CD4-positive, CD25-positive, alpha-beta regulatory T cell (primary cell): Measurements from ENCODE around the gene ERMAP. TPM values are rescaled to one million over a fixed set of nuclear protein-coding genes. Genes with fewer than 3 reads are reported as not detected.

ENCODE experiments used
- ATAC-seq, 2 donors: fragments of 150-1000 bp; cut with Tn5 transposase; one replicate each; pipeline ENCODE4 v1.10.0; 2021; ENCODE audit warnings: low read depth in 2 of 2, moderate number of reproducible peaks in 2 of 2, moderate library complexity in 1 of 2
- DNase-seq, 3 donors: peaks; one replicate each; pipeline versions ENCODE4 v3.0.0 to v3.0.0-alpha.2; 2012 to 2022; ENCODE audit warnings: mixed read lengths in 1 of 3
- H3K27ac ChIP-seq: one replicate; pipeline ENCODE4 v1.7.0; 2013; ENCODE audit warnings: mild to moderate bottlenecking, low read length; ENCODE audit not compliant: insufficient read depth, poor library complexity, severe bottlenecking
- H3K27me3 ChIP-seq: one replicate; pipeline ENCODE4 v1.7.0; 2013; ENCODE audit warnings: low read length; ENCODE audit not compliant: control insufficient read depth, insufficient read depth
- H3K36me3 ChIP-seq: one replicate; pipeline ENCODE4 v1.7.0; 2013; ENCODE audit warnings: mild to moderate bottlenecking, low read length, moderate library complexity; ENCODE audit not compliant: control insufficient read depth, insufficient read depth
- H3K4me1 ChIP-seq: 2 replicates; pipeline ENCODE4 v1.7.0; 2013; ENCODE audit warnings: mild to moderate bottlenecking, low read length; ENCODE audit not compliant: insufficient read depth, control insufficient read depth, poor library complexity, severe bottlenecking
- H3K4me3 ChIP-seq: one replicate; pipeline ENCODE4 v1.7.0; 2013; ENCODE audit warnings: low read depth, mild to moderate bottlenecking, low read length, moderate library complexity
- H3K9me3 ChIP-seq, 2 experiments: 1 replicate in 1 of 2; 2 replicates in 1 of 2; pipeline ENCODE4 v1.7.0; 2013; ENCODE audit warnings: low read length in 2 of 2, mild to moderate bottlenecking in 1 of 2, moderate library complexity in 1 of 2; ENCODE audit not compliant: control insufficient read depth in 2 of 2
- H3K27ac Mint-ChIP-seq, 3 donors: one replicate each; pipeline ENCODE4 v1.8.0; 2020 to 2022; ENCODE audit warnings: mild to moderate bottlenecking in 3 of 3, mixed read lengths in 3 of 3, moderate library complexity in 2 of 3
- H3K27me3 Mint-ChIP-seq: one replicate; pipeline ENCODE4 v1.8.0; 2022; ENCODE audit warnings: mild to moderate bottlenecking, mixed read lengths
- H3K36me3 Mint-ChIP-seq: one replicate; pipeline ENCODE4 v1.8.0; 2020; ENCODE audit warnings: mixed read lengths
- H3K4me1 Mint-ChIP-seq, 4 donors: one replicate each; pipeline ENCODE4 v1.8.0; 2020 to 2022; ENCODE audit warnings: mixed read lengths in 4 of 4, mild to moderate bottlenecking in 1 of 4
- H3K4me3 Mint-ChIP-seq, 4 donors: one replicate each; pipeline ENCODE4 v1.8.0; 2020 to 2022; ENCODE audit warnings: mild to moderate bottlenecking in 4 of 4, mixed read lengths in 4 of 4, moderate library complexity in 3 of 4
- H3K9me3 Mint-ChIP-seq, 7 donors: one replicate each; pipeline ENCODE4 v1.8.0; 2020 to 2022; ENCODE audit warnings: mixed read lengths in 7 of 7, mild to moderate bottlenecking in 3 of 7, moderate library complexity in 2 of 7
- polyA plus RNA-seq, 4 donors: library from polyadenylated mRNA; unstranded; fragments of 300-500 nt; fragmentation: Illumina TruSeq; gene quantifications; one replicate each; pipeline ENCODE4 v1.2.3, GENCODE V29; 2021
- total RNA-seq: library from RNA; stranded (reverse); gene quantifications from one replicate; pipeline ENCODE4 v1.2.3, GENCODE V29; 2022

ERMAP gene
- total and polyA plus RNA-seq, 5 donors from 2014 or later = 2.8 to 4.9 (median 4.0) TPM

DNA sequence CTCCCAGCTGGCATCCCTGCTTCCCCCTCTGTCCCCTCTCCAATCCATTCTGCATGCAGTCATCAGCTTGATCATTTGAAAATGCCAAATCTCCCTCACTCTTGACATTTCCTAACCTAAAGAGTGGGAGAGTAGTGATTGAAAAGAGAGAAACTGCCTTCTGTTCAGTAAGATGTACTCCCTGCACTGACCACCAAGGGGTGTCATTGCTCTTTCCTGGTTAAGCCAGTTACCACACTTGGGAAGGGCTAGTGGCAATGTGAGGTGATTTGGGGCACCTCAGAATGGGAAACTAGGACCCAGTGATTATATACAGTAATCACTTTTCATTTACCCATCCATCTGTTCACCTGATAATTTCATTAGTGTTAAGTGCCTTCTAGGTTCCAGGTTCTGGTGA lies 39.1 kb upstream of the ERMAP start:
- H3K4me3 Mint-ChIP-seq = peak overlapping the region in 1 of 4 donors; percentile 8
- peaks cover 59% of the 10 kb centered on the region for H3K36me3 Mint-ChIP-seq
- Histone ChIP-seq H3K4me3 (no peak overlapping the region), H3K36me3 (peaks cover 61% of the 10 kb centered on the region), H3K9me3 (no peaks in the 10 kb centered on the region), H3K27me3 (no peaks in the 10 kb centered on the region), H3K4me1 (no peaks in the 10 kb centered on the region), H3K27ac (no peak overlapping the region)
- H3K4me1 Mint-ChIP-seq = peaks cover 6 to 24% (median 16%) of the 10 kb centered on the region in 4 donors
- H3K27me3 Mint-ChIP-seq = no peaks in the 10 kb centered on the region
- peak in 2 of 3 donors; percentile 39 to 53 for DNase-seq
- H3K9me3 Mint-ChIP-seq = peaks cover 0 to 1% (median 0%) of the 10 kb centered on the region in 7 donors
- peak in 1 of 2 donors; percentile 58 for ATAC-seq
- H3K27ac Mint-ChIP-seq = peak overlapping the region in 1 of 3 donors; percentile 3

GRCh38 chr1:42779725-42780124 lies 37.2 kb upstream of the ERMAP start:
- no peak overlapping the region for H3K4me3 ChIP-seq
- Mint-ChIP-seq H3K4me1 (peaks cover 4 to 19% (median 14%) of the 10 kb centered on the region in 4 donors), H3K27ac (peak overlapping the region in 1 of 3 donors; percentile 53), H3K27me3 (no peaks in the 10 kb centered on the region), H3K9me3 (peaks cover 0 to 1% (median 0%) of the 10 kb centered on the region in 7 donors), H3K36me3 (peaks cover 53% of the 10 kb centered on the region), H3K4me3 (no peak overlapping the region)
- H3K27me3 ChIP-seq = no peaks in the 10 kb centered on the region
- DNase-seq (no peak), ATAC-seq (no peak)
- no peak overlapping the region for H3K27ac ChIP-seq
- peaks cover 43% of the 10 kb centered on the region for H3K36me3 ChIP-seq
- H3K9me3 ChIP-seq = no peaks in the 10 kb centered on the region
- H3K4me1 ChIP-seq = peaks cover 4% of the 10 kb centered on the region

DNA sequence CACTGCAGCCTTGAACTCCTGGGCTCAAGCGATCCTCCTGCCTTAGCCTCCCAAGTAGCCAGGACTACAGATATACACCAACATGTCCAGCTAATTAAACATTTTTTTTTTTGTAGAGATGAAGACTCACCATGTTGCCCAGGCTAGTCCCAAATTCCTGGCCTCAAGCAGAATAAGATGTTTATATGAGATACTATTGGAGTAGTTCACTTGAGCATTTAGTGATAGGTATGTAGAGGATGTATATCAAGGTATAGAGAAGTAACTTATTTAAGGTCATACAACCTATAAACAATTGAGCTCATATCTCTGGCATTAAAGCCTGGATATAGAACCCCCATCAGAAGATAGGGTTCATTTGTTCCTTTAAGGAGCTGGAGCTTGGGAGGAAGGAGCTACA lies 36.7 kb upstream of the ERMAP start:
- Mint-ChIP-seq H3K27me3 (no peaks in the 10 kb centered on the region), H3K9me3 (peaks cover 0 to 1% (median 0%) of the 10 kb centered on the region in 7 donors), H3K4me1 (peaks cover 4 to 21% (median 13%) of the 10 kb centered on the region in 4 donors), H3K27ac (peak overlapping the region; percentile 1 to 53 (median 50)), H3K36me3 (peaks cover 49% of the 10 kb centered on the region), H3K4me3 (peak overlapping the region in 1 of 4 donors; percentile 22)
- Histone ChIP-seq H3K27ac (no peak overlapping the region), H3K27me3 (no peaks in the 10 kb centered on the region), H3K36me3 (peaks cover 39% of the 10 kb centered on the region), H3K4me1 (peaks cover 9% of the 10 kb centered on the region), H3K4me3 (no peak overlapping the region), H3K9me3 (no peaks in the 10 kb centered on the region)
- ATAC-seq (no peak), DNase-seq (no peak)

DNA sequence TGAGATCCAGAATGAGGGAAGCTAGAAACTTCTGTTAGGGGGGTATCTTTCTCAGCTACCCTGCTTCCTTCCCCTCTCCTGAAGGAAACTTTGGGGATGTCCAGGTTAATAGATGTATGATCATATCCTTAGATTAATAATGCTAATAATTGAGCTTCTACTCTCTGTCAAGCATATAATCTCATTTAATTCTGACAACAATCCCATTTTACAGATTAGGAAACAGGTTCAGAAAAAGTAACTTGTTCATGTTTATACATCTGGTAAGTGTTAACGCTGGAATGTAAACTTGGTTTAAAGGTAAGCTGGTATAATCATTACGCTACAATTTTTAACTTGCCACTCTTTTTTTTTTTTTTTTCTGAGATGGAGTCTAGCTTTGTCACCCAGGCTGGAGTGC lies 33.8 kb upstream of the ERMAP start:
- no peaks in the 10 kb centered on the region for H3K9me3 ChIP-seq
- Mint-ChIP-seq H3K27ac (no peak overlapping the region), H3K36me3 (peaks cover 34% of the 10 kb centered on the region), H3K4me1 (peaks cover 10 to 21% (median 17%) of the 10 kb centered on the region in 4 donors), H3K9me3 (peaks cover 0 to 1% (median 0%) of the 10 kb centered on the region in 7 donors), H3K27me3 (no peaks in the 10 kb centered on the region), H3K4me3 (peak overlapping the region in 1 of 4 donors; percentile 54)
- no peak overlapping the region for H3K4me3 ChIP-seq
- H3K27me3 ChIP-seq = no peaks in the 10 kb centered on the region
- peaks cover 15% of the 10 kb centered on the region for H3K4me1 ChIP-seq
- DNase-seq = no peak
- ATAC-seq = no peak
- no peak overlapping the region for H3K27ac ChIP-seq
- H3K36me3 ChIP-seq = peaks cover 14% of the 10 kb centered on the region

GRCh38 chr1:42784547-42784945 lies 32.4 kb upstream of the ERMAP start:
- Mint-ChIP-seq H3K4me3 (peak overlapping the region in 3 of 4 donors; percentile 24 to 52 (median 36)), H3K36me3 (peaks cover 25% of the 10 kb centered on the region), H3K27ac (peak overlapping the region in 2 of 3 donors; percentile 27 to 92), H3K27me3 (no peaks in the 10 kb centered on the region), H3K9me3 (no peaks in the 10 kb centered on the region), H3K4me1 (peaks cover 10 to 20% (median 15%) of the 10 kb centered on the region in 4 donors)
- peaks cover 10% of the 10 kb centered on the region for H3K36me3 ChIP-seq
- no peaks in the 10 kb centered on the region for H3K9me3 ChIP-seq
- peaks cover 15% of the 10 kb centered on the region for H3K4me1 ChIP-seq
- ATAC-seq (no peak), DNase-seq (no peak)
- no peaks in the 10 kb centered on the region for H3K27me3 ChIP-seq
- H3K27ac ChIP-seq = no peak overlapping the region
- H3K4me3 ChIP-seq = no peak overlapping the region

GRCh38 chr1:42784946-42785693 lies 31.8 kb upstream of the ERMAP start, which contains the start of gene TMEM269:
TSS of gene TMEM269 (plus strand) at chr1:42784991. CDS start at chr1:42789894, 4,903 bp downstream.
- DNase-seq (peak in 2 of 3 donors; percentile 39 to 74), ATAC-seq (peak; percentile 68 to 75)
- peak within 1 kb of the TSS; percentile 75 to 93 (median 85) for H3K27ac Mint-ChIP-seq
- H3K9me3 ChIP-seq = no peaks in the 10 kb centered on the region
- H3K9me3 Mint-ChIP-seq = no peaks in the 10 kb centered on the region
- peaks cover 6% of the 10 kb centered on the region for H3K36me3 ChIP-seq
- H3K4me1 ChIP-seq = peaks cover 15% of the 10 kb centered on the region
- H3K27me3 Mint-ChIP-seq = no peaks in the 10 kb centered on the region
- H3K27ac ChIP-seq = no peak within 1 kb of the TSS
- peak within 1 kb of the TSS; percentile 59 for H3K4me3 ChIP-seq
- peak within 1 kb of the TSS; percentile 80 to 90 (median 88) for H3K4me3 Mint-ChIP-seq
- H3K4me1 Mint-ChIP-seq = peaks cover 10 to 20% (median 14%) of the 10 kb centered on the region in 4 donors
- no peaks in the 10 kb centered on the region for H3K27me3 ChIP-seq
- peaks cover 23% of the 10 kb centered on the region for H3K36me3 Mint-ChIP-seq

- peaks cover under 1% of the 10 kb centered on the region for H3K36me3 ChIP-seq
- H3K4me1 Mint-ChIP-seq = peaks cover 10 to 20% (median 14%) of the 10 kb centered on the region in 4 donors
Observed at GRCh38 chr1:42786097-42786496, 30.8 kb upstream of the ERMAP start.

More at GRCh38 chr1:42786097-42786496, 30.8 kb upstream of the ERMAP start:
- Histone ChIP-seq H3K9me3 (no peaks in the 10 kb centered on the region), H3K4me1 (peaks cover 15% of the 10 kb centered on the region), H3K27ac (no peak overlapping the region), H3K4me3 (no peak overlapping the region), H3K27me3 (no peaks in the 10 kb centered on the region)
- peak overlapping the region in 2 of 3 donors; percentile 38 to 85 for H3K27ac Mint-ChIP-seq
- ATAC-seq (no peak), DNase-seq (no peak)
- no peaks in the 10 kb centered on the region for H3K27me3 Mint-ChIP-seq
- H3K36me3 Mint-ChIP-seq = peaks cover 13% of the 10 kb centered on the region
- no peaks in the 10 kb centered on the region for H3K9me3 Mint-ChIP-seq
- H3K4me3 Mint-ChIP-seq = peak overlapping the region; percentile 80 to 90 (median 88)
